ENCODE data around the gene ITGA5.
A peak's percentile ranks its signal among the peaks of the same experiment; 100 is the strongest.
"Not testable (repeated sequence)": the region's sequence is repeated elsewhere in the genome, so short reads cannot be mapped to it uniquely, and the experiment has no call there.

ITGA5 gene

GRCh38 chr12:54371328-54372112 is 47.5 kb downstream of the ITGA5 start:
- DNase-seq (ENCODE audit: low read depth), result no peak

GRCh38 chr12:54370171-54370730 is 48.8 kb downstream of the ITGA5 start:
- DNase-seq (ENCODE audit: low read depth), result no peak

DNA sequence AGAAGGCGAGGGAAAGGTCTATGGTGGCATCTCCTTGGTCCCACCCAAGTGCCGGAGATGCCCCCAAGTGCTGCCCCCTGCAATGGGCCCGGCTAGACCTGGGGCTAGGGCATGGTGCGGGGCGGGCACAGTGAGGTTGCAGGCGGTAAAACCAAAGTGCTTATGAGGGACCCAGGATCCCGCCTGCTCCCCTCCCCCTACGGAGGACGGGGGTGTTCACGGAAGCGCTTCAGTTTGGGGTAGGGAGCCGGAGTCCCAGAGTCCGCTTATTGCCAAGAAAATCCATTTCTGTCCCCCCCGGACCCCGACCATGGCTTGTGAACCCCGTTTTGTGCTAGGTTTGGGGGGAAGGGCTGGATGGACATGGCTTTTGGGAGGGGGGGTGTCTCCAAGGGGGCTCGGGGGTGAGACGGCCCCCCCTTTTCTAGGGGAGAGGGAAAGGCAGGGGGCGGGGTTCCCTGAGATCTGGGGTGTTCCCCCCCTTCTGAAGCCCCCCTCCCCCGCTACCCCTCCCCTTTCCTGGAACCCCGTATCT is 49.4 kb downstream of the ITGA5 start:
- no peak for DNase-seq (ENCODE audit: low read depth)

DNA sequence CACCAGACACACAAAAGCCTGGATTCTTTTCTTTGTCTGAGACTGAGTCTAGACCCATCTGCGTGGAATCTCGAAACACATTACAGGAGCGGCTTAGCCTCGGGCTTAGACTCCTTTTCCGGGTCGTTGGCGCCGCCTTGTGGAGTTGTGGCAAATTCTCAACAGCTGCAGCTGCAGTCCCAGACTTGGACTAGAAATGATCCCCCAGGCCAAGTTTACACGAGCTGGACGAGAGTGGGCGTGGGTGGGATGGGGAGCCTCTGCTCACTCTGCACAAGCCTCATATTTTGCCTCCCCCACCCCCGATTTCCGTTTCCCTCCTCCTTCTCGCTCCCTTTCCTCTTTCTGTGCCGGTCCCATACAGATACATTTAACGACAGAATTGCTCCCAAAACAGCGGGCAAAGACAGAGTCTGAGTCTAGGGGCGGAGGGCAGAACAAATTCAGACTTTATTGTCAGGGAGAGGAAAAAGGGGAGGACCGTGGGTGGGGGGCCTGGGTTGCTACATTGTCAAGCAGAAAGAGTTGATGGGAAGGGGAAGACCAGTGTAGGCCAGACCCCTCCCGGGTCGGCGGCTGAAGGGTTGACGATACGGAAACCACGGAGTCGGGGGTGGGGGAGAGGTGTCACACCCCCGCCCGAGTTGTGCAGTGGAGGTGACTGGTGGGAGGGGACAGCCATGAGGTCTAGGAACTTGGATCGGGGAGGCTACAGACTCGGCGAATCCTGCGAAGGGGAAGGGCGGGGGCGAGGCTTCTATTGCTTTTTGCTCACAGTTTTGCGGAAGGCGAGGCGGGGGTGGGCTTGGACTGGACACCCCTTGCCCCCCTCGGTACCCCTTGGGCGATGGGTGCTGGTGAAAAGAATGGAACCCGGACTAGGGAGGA is 50.1 kb downstream of the ITGA5 start:
- peak; percentile 83 for DNase-seq (ENCODE audit: low read depth)

DNA sequence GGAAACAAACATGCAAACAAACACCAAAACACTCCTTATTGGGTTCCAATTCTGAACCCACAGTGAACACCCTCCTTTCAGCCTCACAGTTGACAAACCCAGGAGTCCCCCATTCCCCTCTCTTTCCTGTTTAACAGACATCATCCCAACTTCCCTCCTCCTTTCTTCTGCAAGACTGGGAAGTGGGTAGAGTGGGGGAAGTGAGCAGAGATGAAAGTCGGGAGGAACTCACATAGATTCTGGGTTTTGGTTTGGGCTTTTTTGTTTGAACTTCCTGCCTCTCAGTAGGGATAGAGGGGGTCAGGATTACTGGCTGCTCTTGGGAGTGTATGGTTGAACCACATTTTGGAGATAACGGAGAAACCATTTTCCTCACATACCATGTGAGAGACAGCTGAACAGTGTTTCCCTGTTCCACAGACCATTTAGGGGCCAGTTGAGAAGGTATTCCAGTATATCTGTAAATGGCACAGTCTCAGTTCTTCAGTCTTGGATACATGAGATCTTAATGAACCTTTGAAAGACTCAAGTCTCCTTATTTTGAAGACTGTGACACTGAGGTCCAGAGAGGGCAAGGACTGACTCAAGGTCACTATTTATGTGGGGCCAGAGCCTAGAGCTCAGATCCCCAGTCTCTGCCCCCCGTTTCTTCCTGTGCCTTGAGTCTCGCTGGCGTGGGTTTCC is 50.9 kb downstream of the ITGA5 start:
- no peak for DNase-seq (ENCODE audit: low read depth)

GRCh38 chr12:54364413-54364812 is 54.7 kb downstream of the ITGA5 start, which contains the start of gene GPR84:
Gene GPR84 (minus strand): TSS chr12:54364486. CDS start chr12:54363851, 635 bp downstream.
- DNase-seq (ENCODE audit: low read depth), result no peak

DNA sequence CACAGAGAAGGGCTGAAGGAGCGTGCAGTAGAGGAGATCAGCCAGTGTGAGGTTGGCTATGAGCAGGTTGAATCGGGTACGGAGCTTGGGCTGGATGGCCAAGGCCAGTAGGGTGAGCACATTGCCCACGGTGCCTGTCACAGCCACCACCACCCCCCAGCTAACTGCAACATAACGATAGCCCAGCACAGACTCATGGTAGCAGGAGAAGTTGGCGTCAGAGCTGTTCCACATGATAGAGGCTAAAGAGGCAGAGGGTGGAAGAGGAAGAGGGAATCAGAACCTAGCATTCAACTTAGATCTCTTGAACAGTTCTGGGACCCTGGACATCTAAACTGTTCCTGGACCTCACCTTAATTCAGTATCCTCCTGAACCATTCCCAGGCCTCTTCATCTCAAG is 55.4 kb downstream of the ITGA5 start:
- DNase-seq (ENCODE audit: low read depth), result no peak

DNA sequence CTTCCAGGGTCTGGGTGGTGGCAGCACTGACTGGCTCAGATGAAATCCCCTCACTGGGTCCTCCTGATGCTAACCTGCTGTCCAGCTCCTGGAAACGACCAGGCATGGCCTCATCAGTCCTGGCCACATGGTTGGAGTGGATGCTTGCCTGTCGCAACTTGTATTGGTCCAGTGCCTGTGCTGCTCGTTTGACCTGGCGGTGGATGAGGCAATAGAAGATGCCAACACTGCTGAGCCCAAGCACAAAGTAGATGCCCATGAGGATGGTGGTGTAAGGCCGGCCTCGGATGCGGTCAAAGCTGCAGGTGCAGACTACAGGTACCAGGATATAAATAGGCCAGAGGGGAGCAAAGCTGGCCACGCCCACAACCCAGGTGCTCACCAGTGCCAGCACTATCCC is 56.0 kb downstream of the ITGA5 start:
- no peak for DNase-seq (ENCODE audit: low read depth)

DNA sequence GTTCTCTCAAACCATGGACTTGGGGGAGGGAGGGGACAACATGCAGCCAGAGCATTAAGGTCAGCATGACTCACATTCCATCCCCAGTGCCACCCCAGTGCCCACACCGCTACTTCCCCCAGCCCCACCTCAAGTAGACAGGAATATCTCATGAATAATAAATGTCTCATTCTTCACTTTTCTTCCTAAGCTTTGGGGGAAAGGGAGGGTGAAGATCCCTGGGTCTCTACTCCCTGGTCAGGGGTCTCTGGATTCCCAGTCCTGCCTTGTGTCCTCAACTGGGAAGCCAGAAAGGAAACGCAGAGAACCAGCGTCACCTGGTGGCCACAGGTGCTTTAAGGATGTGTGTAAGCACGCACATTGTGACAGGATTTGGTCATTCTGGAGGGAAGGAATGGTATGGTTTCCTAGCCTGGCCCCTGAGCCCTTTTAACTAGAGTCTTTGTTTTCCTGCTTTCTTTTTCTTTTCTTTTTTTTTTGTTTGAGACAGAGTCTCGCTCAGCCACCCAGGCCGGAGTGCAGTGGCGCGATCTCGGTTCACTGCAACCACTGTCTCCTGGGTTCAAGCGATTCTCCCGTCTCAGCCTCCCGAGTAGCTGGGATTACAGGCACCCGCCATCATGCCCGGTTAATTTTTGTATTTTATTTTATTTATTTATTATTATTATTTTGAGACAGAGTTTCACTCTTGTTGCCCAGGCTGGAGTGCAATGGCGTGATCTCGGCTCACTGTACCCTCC is 58.2 kb downstream of the ITGA5 start:
- DNase-seq (ENCODE audit: low read depth), result no peak

DNA sequence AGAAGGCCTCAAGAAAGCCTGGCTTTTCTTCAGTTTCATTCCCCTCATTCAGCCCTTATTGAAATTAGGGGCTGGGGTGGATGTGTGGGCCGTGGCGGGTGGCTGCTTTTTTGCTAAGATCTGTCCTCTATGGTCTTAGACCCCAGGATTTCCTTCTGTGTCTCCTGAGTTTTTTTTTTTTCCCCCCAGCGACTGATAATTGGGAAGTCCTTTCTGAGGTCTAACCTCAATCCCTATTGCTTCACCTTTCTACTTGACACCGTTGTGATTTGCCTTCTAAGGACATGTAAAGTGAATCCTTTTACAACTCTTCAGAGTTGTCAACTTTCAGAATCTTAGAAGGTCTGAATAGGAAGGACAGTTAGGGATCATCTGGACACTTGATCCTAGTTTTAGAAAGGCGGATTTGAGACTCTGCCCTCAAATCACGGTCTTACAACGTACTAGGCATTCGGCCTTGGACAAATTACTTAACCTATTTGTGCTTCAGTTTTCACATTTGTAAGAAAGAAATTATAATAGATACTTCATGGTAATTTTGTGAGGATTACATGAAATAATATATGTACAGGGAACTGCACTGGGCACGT is 59.2 kb downstream of the ITGA5 start:
- DNase-seq (ENCODE audit: low read depth), result no peak

- DNase-seq (ENCODE audit: low read depth), result peak; percentile 68
Measured at GRCh38 chr12:54358945-54359761, 59.9 kb downstream of the ITGA5 start.

DNA sequence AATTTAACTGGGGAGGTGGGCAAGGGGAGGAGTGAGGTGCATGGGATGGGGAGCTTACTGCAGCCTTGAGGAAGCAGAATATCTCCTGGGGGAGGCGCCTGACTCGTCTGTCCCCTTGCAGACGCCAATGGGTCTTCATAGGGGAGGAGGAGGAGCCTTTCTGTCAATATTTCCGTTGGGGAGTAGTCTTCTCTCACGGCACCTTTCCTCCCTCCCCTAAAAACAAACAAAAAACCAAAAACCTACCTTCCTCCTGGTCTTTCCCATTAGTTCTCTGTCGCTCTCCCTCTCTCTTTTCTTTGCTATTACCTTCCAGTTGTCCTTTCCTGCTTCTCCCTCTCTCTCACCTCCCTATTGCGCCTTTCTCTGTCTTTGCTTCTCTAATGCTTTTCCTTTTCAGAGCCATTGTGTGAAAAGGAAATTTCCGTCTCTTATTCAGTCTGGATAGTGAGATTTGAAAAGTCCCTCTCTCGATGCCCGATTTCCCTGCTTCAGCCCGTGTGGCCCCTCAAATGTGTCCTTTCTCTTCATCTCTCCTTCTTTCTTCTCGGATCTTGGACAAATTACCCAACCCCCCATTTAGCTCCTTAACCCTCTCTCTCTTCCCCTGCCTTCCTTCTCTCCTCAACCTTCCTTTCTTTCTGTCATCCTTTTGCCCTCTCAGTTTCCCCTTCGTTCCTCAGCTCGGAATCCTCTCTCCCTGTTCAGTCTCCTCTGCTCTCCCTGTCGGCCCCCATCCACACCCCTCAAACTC is 60.7 kb downstream of the ITGA5 start:
- DNase-seq (ENCODE audit: low read depth), result no peak

DNA sequence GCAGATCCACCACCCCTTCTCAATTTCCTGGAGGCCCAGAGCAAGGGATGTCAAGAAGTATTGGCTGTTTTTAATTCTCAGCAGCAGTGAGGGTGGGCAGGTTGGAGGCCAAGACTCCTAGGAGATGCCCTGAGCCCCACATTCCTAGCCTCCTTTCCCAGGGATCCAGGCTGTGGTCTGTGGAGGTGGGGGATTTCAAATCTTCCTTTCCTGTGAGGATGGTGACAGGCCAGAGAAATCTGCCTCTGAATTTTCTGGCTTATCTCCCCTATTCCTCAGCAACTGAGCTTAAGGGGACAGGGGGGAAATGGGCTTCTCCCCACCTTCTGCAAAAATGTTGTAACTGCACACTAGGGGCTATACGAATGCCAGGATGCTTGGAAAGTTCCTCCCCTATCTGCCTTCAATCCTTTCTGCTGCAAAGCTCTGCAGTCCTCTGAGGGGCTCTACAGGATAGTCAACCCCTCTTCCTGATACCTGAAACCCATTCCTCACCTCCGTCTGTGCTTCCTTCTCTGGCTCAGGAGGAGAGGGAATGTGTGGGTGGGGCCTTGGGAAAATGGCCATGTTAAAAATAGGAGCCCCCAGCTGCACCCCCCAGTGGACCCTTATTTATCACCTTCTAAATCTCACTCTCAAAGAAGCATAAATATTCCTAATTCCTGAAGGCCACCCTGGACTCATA is 61.4 kb downstream of the ITGA5 start:
- DNase-seq (ENCODE audit: low read depth), result no peak

DNA sequence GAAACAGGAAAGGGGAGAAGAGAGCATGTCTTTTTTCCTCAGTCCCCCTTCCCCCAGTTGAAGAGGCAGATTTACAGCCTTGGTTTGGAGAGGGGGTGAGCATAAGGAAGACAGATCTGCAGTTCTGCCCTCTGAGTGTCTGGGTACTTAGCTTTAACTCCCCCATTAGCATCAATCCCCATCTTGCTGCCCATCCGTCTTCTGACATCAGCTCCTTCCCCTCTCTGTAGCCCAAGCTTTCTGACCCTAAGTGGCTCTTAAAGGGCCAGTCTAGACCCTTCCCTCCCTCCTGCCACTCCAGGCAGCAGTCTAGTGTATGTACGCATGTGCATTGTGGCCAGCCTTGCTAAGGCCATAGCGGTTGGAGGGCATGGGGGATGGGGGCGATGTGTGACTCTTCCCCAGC is 62.1 kb downstream of the ITGA5 start:
- no peak for DNase-seq (ENCODE audit: low read depth)

DNA sequence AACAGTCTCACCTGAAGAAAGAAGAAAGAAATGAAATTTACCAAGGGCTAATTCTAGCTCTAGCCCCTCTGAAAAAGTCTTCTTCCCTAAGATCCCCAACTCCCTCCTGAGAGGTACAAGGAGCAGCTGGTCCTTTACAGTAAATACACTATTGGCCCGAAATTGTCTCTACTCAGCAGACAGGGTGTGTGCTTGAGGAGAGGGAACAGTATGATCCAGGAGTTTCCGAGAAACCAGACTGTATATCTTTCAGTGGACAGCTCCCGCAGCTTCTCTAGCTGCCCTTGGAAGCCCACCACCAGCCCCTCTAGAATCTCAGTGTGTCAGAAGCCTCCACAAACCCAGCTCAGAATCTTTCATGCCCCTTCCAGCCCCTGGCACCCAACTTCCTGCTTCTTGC is 62.8 kb downstream of the ITGA5 start:
- no peak for DNase-seq (ENCODE audit: low read depth)

- no peak for DNase-seq (ENCODE audit: low read depth)
Measured at GRCh38 chr12:54355104-54355815, 63.8 kb downstream of the ITGA5 start.

- not testable (repeated sequence) for DNase-seq (ENCODE audit: low read depth)
Measured at GRCh38 chr12:54354271-54354670, 64.8 kb downstream of the ITGA5 start.
